DMS79 treated with DMSO at 0.1 percent for 48 hours (cell line): ENCODE results near the gene MRPL17.

Experiments used
- DNase-seq: peaks from one replicate; lab custom pipeline; 2025; lab: John Stamatoyannopoulos, UW

Gene MRPL17

DNA sequence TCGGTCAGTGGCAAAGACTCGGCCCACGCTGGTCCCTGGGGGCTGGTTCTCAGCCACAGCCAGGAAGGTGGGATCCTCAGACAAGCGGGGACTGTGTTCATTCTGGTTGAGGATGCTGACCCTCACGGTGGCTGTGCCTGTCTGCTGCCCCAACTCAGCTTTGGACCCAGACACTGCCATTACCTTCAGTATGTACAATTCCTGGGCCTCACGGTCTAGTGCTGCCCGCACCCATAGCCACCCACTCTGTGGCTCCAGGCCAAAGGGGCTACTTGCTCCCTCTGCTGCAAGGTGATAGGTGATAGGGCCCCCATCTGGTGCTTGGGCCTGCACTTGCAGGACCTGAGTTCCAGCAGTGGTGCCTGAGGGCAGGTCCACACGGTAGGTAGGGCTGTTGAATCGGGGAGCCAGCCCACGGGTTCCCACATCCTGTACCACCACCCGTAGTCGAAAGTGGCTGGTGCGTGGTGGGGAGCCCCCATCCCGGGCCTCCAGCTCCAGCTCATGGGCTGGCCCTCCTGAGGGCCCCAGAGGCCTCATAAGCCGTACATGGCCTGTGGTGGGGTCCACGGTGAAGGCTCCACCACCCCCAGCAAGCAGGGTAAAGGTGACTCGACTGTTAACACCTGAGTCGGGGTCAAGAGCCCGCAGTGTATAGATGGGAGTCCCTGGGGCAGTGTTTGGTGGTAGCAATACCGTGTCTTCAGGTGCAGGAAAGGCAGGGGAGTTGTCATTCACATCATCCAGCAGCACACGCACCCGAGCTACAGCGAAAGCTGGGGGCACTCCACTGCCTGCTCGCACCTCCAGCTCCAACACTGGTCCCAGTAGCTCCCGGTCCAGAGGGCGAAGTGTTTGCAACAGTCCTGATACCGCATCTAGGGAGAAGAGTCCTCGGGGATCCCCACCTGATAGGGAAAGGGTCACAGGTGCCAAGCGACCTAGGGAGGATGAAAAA is 50.7 kb downstream of the MRPL17 start:
- DNase-seq = no peak

DNA sequence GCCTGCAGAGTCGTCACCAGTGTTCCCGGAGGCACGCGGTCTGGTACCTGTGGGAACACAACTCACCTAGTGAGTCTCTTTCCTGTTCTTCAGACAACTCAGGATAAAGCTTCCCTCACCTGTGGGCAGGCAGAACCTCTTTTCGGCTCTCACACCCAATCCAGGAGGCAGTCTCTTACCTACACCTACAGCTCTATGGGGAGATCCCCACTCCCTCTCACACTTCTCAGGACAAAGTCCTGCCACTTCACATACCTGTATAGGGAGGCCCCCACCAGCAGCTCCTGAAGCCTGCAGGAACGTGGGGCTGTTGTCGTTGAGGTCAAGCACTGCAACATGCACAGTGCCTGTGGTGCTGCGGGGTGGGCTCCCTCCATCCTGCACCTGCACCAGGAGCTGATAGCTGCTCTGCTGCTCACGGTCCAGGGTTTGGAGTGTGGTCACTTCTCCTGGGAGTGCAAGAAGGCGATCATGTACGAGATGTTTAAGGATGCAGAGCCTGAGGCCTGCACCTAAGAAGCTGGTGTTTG is 51.7 kb downstream of the MRPL17 start:
- DNase-seq = no peak

DNA sequence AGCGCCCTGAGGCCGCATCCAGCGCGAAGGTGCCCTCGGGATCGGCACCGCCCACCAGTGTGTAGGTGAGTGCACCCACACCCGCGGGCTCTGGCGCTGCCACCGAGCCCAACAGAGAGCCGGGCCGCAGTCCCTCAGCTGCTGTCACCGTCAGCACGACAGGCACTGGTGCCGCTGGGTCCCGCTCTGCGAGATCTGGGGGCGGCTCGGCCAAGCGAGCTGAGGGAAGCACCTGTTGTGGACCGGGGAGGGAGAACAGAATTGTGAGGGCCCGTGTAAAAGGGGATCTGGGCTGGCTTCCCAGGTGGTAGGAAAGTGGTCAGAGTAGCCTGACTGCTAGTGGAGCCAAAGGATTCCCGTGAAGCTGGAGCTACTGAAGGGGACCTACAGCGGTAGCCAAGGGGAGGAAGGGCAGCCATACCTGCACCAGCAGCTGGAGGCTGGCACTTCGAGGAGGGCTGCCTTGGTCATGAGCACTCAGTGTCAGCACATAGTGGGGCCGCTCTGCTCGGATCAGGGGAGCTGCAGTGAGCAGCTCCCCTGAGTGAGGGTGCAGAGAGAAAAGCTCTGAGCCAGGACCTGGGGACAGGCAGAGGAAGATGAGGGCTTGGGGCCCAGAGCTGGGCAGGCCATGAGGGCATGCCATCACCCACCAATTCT is 52.4 kb downstream of the MRPL17 start:
- no peak for DNase-seq
